GM12892 (cell line): ENCODE measurements around the gene SMAD9.

Experiments
- DNase-seq: peaks from one replicate; pipeline ENCODE4 v3.0.0; 2011; ENCODE audit not compliant: insufficient read length
- FAIRE-seq: peaks from 2 replicates; lab custom pipeline; 2011; peaks lifted over from hg19 to GRCh38; lab: Jason Lieb, UNC
- POLR2A ChIP-seq: IDR thresholded peaks from 2 replicates; pipeline ENCODE4 v1.6.1; 2011; ENCODE audit warnings: low read depth, low read length, control low read depth
- POLR2AphosphoS5 ChIP-seq: IDR thresholded peaks from 2 replicates; pipeline ENCODE4 v1.6.1; 2011; ENCODE audit warnings: low read depth, low read length, control low read depth
- TAF1 ChIP-seq: IDR thresholded peaks from 2 replicates; pipeline ENCODE4 v1.6.1; 2011; ENCODE audit warnings: low read depth, mild to moderate bottlenecking, control low read depth, low read length, borderline replicate concordance

SMAD9 gene

GRCh38 chr13:36820222-36820621 is 99.8 kb downstream of the SMAD9 start:
- DNase-seq = no peak
- FAIRE-seq = peak; percentile 82
- no peak for TF ChIP-seq POLR2A
- TF ChIP-seq TAF1 = no peak
- no peak for TF ChIP-seq POLR2AphosphoS5

DNA sequence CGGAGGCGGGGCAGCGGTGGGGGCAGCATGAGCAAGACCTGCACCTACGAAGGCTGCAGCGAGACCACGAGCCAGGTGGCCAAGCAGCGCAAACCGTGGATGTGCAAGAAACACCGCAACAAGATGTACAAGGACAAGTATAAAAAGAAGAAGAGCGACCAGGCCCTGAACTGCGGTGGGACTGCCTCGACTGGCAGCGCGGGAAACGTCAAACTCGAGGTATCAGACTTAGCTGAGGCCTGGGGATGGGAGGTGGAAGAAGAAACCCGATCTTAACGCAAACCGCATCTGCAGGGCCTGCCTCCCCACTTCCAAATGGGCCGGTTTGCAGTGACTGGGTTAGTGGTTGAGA is 100.3 kb downstream of the SMAD9 start:
- FAIRE-seq (no peak), DNase-seq (peak; percentile 6)
- no peak for TF ChIP-seq POLR2A
- TF ChIP-seq POLR2AphosphoS5 = 0 out of 2 replicates have a peak, but pooled peaks have one; percentile 10

GRCh38 chr13:36818804-36819738 is 101.0 kb downstream of the SMAD9 start, which contains the start of gene RFXAP:
Gene RFXAP, plus strand, starts transcription at chr13:36819222. Its CDS starts 136 bp downstream, at chr13:36819358.
- FAIRE-seq (peak; percentile 97), DNase-seq (peak; percentile 79)
- TF ChIP-seq POLR2A (peak; percentile 63; the same call in 1 of the 2 replicates), POLR2AphosphoS5 (peak; percentile 67; the same call in 1 of the 2 replicates), TAF1 (peak; percentile 48; the same call in 1 of the 2 replicates)

DNA sequence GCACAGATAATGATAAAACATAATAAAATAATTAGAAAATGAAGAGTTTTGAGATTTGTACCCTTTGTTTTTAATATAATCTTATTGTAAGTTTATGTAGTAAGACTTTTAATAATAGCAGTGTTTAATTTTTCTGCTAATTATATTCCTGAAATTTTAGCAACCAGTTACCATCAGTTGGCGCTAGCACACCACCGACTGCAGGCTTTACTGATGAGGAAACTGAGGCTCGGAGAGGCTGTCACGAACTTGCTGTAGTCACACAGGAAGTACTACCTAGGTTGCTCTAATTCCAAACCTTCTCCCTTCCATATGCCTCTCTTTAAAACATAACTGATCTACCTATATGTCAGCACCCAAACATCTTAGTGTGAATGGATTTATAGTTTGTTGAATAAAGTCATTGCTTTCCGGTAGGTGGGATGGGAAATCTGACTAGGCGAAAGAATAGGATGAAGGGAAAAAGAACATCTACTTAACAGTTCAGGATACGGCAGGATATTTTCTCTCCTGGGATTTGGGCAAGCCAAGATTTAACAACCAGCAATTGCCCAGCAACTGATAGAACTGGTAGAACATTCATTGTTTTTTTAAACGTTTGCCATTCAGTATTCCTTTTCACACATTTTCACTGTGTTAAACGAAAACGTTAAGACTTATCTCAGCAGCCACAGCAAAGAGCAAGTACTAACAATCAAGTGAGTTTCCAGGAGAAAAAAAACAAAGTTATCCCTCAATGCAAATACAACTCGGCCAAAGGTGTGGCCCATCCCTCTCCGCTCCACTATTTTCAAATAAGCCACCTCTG is 101.8 kb downstream of the SMAD9 start:
- TF ChIP-seq TAF1 (no peak), POLR2A (no peak), POLR2AphosphoS5 (no peak)
- FAIRE-seq (no peak), DNase-seq (no peak)

GRCh38 chr13:36815062-36815461 is 105.0 kb downstream of the SMAD9 start:
- no peak for FAIRE-seq
- TF ChIP-seq POLR2AphosphoS5 (no peak), TAF1 (no peak), POLR2A (no peak)

DNA sequence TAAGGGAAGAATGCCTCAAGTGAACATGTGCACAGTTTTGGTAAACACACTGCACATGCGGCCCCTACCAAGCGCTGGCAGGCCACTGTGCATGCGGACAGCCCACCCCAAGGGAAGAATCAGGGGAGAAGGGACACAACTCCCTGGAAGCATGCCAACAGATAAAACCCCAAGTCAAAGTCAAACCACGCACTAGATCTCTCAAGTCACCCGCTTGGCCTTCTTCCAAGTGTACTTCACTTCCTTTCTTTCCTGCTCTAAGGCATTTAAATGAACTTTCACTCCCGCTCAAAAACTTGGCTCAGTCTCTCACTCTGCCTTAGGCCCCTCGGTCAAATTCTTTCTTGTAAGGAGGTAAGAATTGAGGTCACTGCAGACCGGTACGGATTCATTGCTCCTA is 105.6 kb downstream of the SMAD9 start:
- TF ChIP-seq POLR2AphosphoS5 (no peak), TAF1 (no peak), POLR2A (no peak)
- FAIRE-seq (no peak), DNase-seq (no peak)

More at GRCh38 chr13:36815062-36815461, 105.0 kb downstream of the SMAD9 start:
- DNase-seq = no peak

GRCh38 chr13:36813225-36813624 is 106.8 kb downstream of the SMAD9 start:
- FAIRE-seq = no peak
- TF ChIP-seq POLR2A = no peak
- no peak for TF ChIP-seq POLR2AphosphoS5
- TF ChIP-seq TAF1 = no peak
- DNase-seq = no peak

GRCh38 chr13:36807616-36808015 is 112.4 kb downstream of the SMAD9 start:
- FAIRE-seq (no peak), DNase-seq (no peak)
- TF ChIP-seq POLR2AphosphoS5 (no peak), POLR2A (no peak), TAF1 (no peak)

- no peak for FAIRE-seq
- DNase-seq = no peak
- TF ChIP-seq TAF1 (no peak), POLR2AphosphoS5 (no peak), POLR2A (no peak)
Observed at GRCh38 chr13:36806102-36806501, 113.9 kb downstream of the SMAD9 start.

- FAIRE-seq (no peak), DNase-seq (no peak)
- TF ChIP-seq TAF1 (no peak), POLR2AphosphoS5 (no peak), POLR2A (no peak)
Observed at GRCh38 chr13:36804588-36804987, 115.5 kb downstream of the SMAD9 start.

DNA sequence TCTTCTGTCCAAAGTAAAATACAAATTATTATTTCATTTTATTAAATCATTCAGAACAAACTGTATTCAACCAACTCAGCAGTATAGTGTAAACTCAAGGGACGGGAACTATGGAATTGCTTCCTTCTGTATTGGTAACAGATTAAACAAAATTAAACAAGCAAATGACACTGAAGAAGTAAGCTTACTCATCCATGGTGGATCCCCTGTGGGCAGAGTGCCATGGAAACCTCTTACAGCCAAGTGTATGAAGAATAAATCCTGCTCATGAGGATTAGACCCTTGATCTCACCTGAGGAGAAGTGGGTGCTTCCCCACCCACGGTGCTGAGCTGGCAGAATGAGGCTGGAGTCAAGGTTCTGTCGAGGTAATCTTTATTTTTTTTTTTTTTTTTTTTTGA is 119.0 kb downstream of the SMAD9 start:
- TF ChIP-seq TAF1 (no peak), POLR2AphosphoS5 (no peak)
- FAIRE-seq = no peak
- no peak for DNase-seq

GRCh38 chr13:36796052-36796451 is 124.0 kb downstream of the SMAD9 start:
- DNase-seq (no peak), FAIRE-seq (no peak)
- TF ChIP-seq POLR2A (no peak), POLR2AphosphoS5 (no peak), TAF1 (no peak)
